B cell (primary cell): ENCODE results near the gene TSEN2. TPM values are rescaled to one million over a fixed set of nuclear protein-coding genes. Genes with fewer than 3 reads are reported as not detected.

Source experiments
- ATAC-seq: fragments of 200-7000 bp; cut with Tn5 transposase; one replicate; pipeline ENCODE4 v1.10.0; 2021; ENCODE audit warnings: low read depth, mild to moderate bottlenecking, moderate number of reproducible peaks, moderate library complexity
- CTCF ChIA-PET: fragments of 350-600 bp; sonication (Branson Sonifier 250); formaldehyde crosslinking; loops from one replicate; lab custom pipeline; 2021; ENCODE audit warnings: antibody characterized with exemption, inconsistent platforms; lab: Charles Lee
- POLR2A ChIA-PET: fragments of 350-600 bp; sonication (Branson Sonifier 250); formaldehyde crosslinking; loops from one replicate; lab custom pipeline; 2021; ENCODE audit warnings: antibody characterized with exemption; lab: Charles Lee
- DNase-seq: peaks from one replicate; pipeline ENCODE4 v3.0.0; 2013
- H2AFZ ChIP-seq: 2 replicates; pipeline ENCODE4 v1.6.1; 2012; ENCODE audit warnings: mild to moderate bottlenecking, low read depth, low read length; ENCODE audit not compliant: insufficient read depth, poor library complexity, severe bottlenecking
- H3K27ac ChIP-seq, 2 donors: 1 replicate in 1 of 2; 2 replicates in 1 of 2; pipeline ENCODE4 v1.5.1; 2012 to 2013; ENCODE audit warnings: low read length in 2 of 2, mild to moderate bottlenecking in 2 of 2, moderate library complexity in 1 of 2
- H3K27me3 ChIP-seq, 4 experiments: fragments of 200-600 bp in 1 of 4; sonication (generic) in 1 of 4; replicated peaks in 1 of 4; 1 replicate in 2 of 4; 2 replicates in 2 of 4; pipeline versions ENCODE4 v1.6.1 to v1.7.0; 2013 to 2016; ENCODE audit warnings: low read length in 3 of 4, mild to moderate bottlenecking in 2 of 4, mixed read lengths in 1 of 4, moderate library complexity in 1 of 4; ENCODE audit not compliant: insufficient read depth in 4 of 4, control insufficient read depth in 3 of 4; ENCODE audit errors: control extremely low read depth in 1 of 4
- H3K36me3 ChIP-seq, 2 experiments: replicated peaks in 1 of 2; 1 replicate in 1 of 2; 2 replicates in 1 of 2; pipeline versions ENCODE4 v1.6.1 to v1.7.1; 2013; ENCODE audit warnings: low read length in 1 of 2; ENCODE audit not compliant: insufficient read depth in 2 of 2, control insufficient read depth in 1 of 2; ENCODE audit errors: control extremely low read depth in 1 of 2, extremely low read depth in 1 of 2
- H3K4me1 ChIP-seq, 2 donors: fragments of 200-600 bp in 1 of 2; sonication (generic) in 1 of 2; 1 replicate in 1 of 2; 2 replicates in 1 of 2; pipeline versions ENCODE4 v1.5.1 to v1.6.1; 2013 to 2017; ENCODE audit warnings: low read length in 2 of 2; ENCODE audit not compliant: control insufficient read depth in 2 of 2, insufficient read depth in 2 of 2
- H3K4me2 ChIP-seq: replicated peaks from 2 replicates; pipeline ENCODE3; 2012; ENCODE audit warnings: mild to moderate bottlenecking, low read depth, low read length; ENCODE audit not compliant: poor library complexity, severe bottlenecking
- H3K4me3 ChIP-seq, 5 experiments: fragments of 200-600 bp in 1 of 5; sonication (generic) in 1 of 5; 1 replicate in 3 of 5; 2 replicates in 2 of 5; pipeline versions ENCODE4 v1.5.1 to v1.7.0; 2011 to 2016; ENCODE audit warnings: low read length in 4 of 5, mild to moderate bottlenecking in 4 of 5, low read depth in 2 of 5, control low read depth in 1 of 5, moderate library complexity in 1 of 5; ENCODE audit not compliant: insufficient read depth in 1 of 5; ENCODE audit errors: control extremely low read depth in 1 of 5, extremely low read depth in 1 of 5
- H3K79me2 ChIP-seq: fragments of 200-600 bp; sonication (generic); one replicate; pipeline ENCODE4 v1.6.0; 2016; ENCODE audit warnings: low read length; ENCODE audit not compliant: control insufficient read depth, insufficient read depth
- H3K9ac ChIP-seq: fragments of 200-600 bp; sonication (generic); 2 replicates; pipeline ENCODE4 v1.6.1; 2017; ENCODE audit warnings: mild to moderate bottlenecking, low read length, moderate library complexity
- H3K9me3 ChIP-seq, 3 donors: one replicate each; pipeline versions ENCODE4 v1.6.1 to v1.7.1; 2013; ENCODE audit warnings: low read length in 2 of 3; ENCODE audit not compliant: control insufficient read depth in 2 of 3, insufficient read depth in 1 of 3; ENCODE audit errors: control extremely low read depth in 1 of 3
- H4K20me1 ChIP-seq: 2 replicates; pipeline ENCODE4 v1.6.0; 2012; ENCODE audit warnings: mild to moderate bottlenecking, low read length; ENCODE audit not compliant: insufficient read depth, control insufficient read depth, poor library complexity, severe bottlenecking
- H3K27ac Mint-ChIP-seq: one replicate; pipeline ENCODE4 v1.8.0; 2021; ENCODE audit warnings: mixed read lengths
- H3K27me3 Mint-ChIP-seq: one replicate; pipeline ENCODE4 v1.8.0; 2021; ENCODE audit warnings: mixed read lengths
- H3K4me1 Mint-ChIP-seq: one replicate; pipeline ENCODE4 v1.8.0; 2021; ENCODE audit warnings: mixed read lengths
- H3K4me3 Mint-ChIP-seq: one replicate; pipeline ENCODE4 v1.8.0; 2021; ENCODE audit warnings: mixed read lengths
- H3K9me3 Mint-ChIP-seq: one replicate; pipeline ENCODE4 v1.8.0; 2022; ENCODE audit warnings: mixed read lengths; ENCODE audit not compliant: insufficient read depth
- CTCF ChIP-seq: fragments of 200-600 bp; IDR thresholded peaks from one replicate; pipeline ENCODE4 v1.8.0; 2022; ENCODE audit warnings: antibody characterized with exemption, mild to moderate bottlenecking
- EZH2 ChIP-seq: IDR thresholded peaks from 2 replicates; pipeline ENCODE4 v1.6.1; 2012; ENCODE audit warnings: borderline replicate concordance, low read depth, mild to moderate bottlenecking, moderate library complexity, low read length; ENCODE audit not compliant: insufficient read depth, poor library complexity, severe bottlenecking
- WGBS: methylation state at CpG from one replicate; pipeline ENCODE4 v1.1.5; 2013; ENCODE audit warnings: missing lambda C conversion rate; ENCODE audit not compliant: insufficient coverage; 5-methylcytosine and 5-hydroxymethylcytosine counted together
- intact Hi-C: fragments of 100-400 bp; cut with micrococcal nuclease; formaldehyde crosslinking; loops from one replicate; pipeline ENCODE4 v1.10.0; 2022
- polyA plus RNA-seq: library from polyadenylated mRNA; depleted of rRNA; stranded (reverse); fragments of >200 nt; gene quantifications from 2 replicates; pipeline ENCODE4 v1.2.3, GENCODE V29; 2012
- total RNA-seq, 2 donors: library from RNA; stranded (reverse); fragments of 120-200 nt in 1 of 2; gene quantifications; 1 replicate in 1 of 2; 2 replicates in 1 of 2; pipeline versions ENCODE4 v1.2.3 to v1.2.4, GENCODE V29; 2013 to 2022

The TSEN2 gene
- total and polyA plus RNA-seq, 2 donors (not counting 1 experiment from before 2014, with no cell fraction given), result 13.4 to 17.6 TPM

- H3K27ac Mint-ChIP-seq, result no peak overlapping the region
- WGBS, result no CpG with 5 or more reads among the region's 4 CpGs
- Histone ChIP-seq H3K4me2 (no peak overlapping the region), H3K36me3 (peaks cover 0 to 2% of the 10 kb centered on the region in 2 experiments), H3K4me3 (no peak overlapping the region), H4K20me1 (no peaks in the 10 kb centered on the region), H3K9me3 (no peaks in the 10 kb centered on the region), H3K79me2 (no peaks in the 10 kb centered on the region), H3K27ac (no peak overlapping the region), H2AFZ (no peak overlapping the region), H3K9ac (no peak overlapping the region), H3K4me1 (no peaks in the 10 kb centered on the region), H3K27me3 (no peaks in the 10 kb centered on the region)
- no peaks in the 10 kb centered on the region for H3K4me1 Mint-ChIP-seq
- TF ChIP-seq CTCF (no peak), EZH2 (no peak)
- POLR2A ChIA-PET, result no interaction called here
- CTCF ChIA-PET, result no interaction called here
- H3K4me3 Mint-ChIP-seq, result no peak overlapping the region
- intact Hi-C loops, result no loop called here
- H3K27me3 Mint-ChIP-seq, result no peaks in the 10 kb centered on the region
- no peaks in the 10 kb centered on the region for H3K9me3 Mint-ChIP-seq
- ATAC-seq (no peak), DNase-seq (no peak)
These were observed 28.3 kb downstream of the TSEN2 start for GRCh38 chr3:12512534-12513118.

- H3K4me2 ChIP-seq, result no peak overlapping the region
- TF ChIP-seq EZH2 (no peak), CTCF (no peak)
- H3K4me1 ChIP-seq, result no peaks in the 10 kb centered on the region
- ChIA-PET POLR2A (no interaction called here), CTCF (no interaction called here)
- no peak overlapping the region for H3K4me3 ChIP-seq
- no peak overlapping the region for H3K9ac ChIP-seq
- no peak overlapping the region for H3K27ac ChIP-seq
- H3K4me3 Mint-ChIP-seq, result no peak overlapping the region
- no peaks in the 10 kb centered on the region for H3K79me2 ChIP-seq
- ATAC-seq (no peak), DNase-seq (no peak)
- H3K36me3 ChIP-seq, result peaks cover 0 to 2% of the 10 kb centered on the region in 2 experiments
- no peaks in the 10 kb centered on the region for H3K9me3 ChIP-seq
- intact Hi-C loops, result no loop called here
- no peaks in the 10 kb centered on the region for H3K27me3 ChIP-seq
- WGBS, result 100% methylated on average over 5 of the region's 5 CpGs
- no peaks in the 10 kb centered on the region for H4K20me1 ChIP-seq
- H3K9me3 Mint-ChIP-seq, result no peaks in the 10 kb centered on the region
- H3K4me1 Mint-ChIP-seq, result no peaks in the 10 kb centered on the region
- H2AFZ ChIP-seq, result no peak overlapping the region
- H3K27ac Mint-ChIP-seq, result no peak overlapping the region
- H3K27me3 Mint-ChIP-seq, result no peaks in the 10 kb centered on the region
These were observed 29.6 kb downstream of the TSEN2 start for GRCh38 chr3:12513694-12514446.
